B cell (primary cell): ENCODE results near the gene ADCY1.

Source experiments
- EZH2 ChIP-seq: IDR thresholded peaks from 2 replicates; pipeline ENCODE4 v1.6.1; 2012; ENCODE audit warnings: borderline replicate concordance, low read depth, mild to moderate bottlenecking, moderate library complexity, low read length; ENCODE audit not compliant: insufficient read depth, poor library complexity, severe bottlenecking
- TF ChIP-seq, protein P1 (sequence below): fragments of 200-600 bp; IDR thresholded peaks from one replicate; pipeline ENCODE4 v1.8.0; 2022; ENCODE audit warnings: antibody characterized with exemption, mild to moderate bottlenecking

DNA sequence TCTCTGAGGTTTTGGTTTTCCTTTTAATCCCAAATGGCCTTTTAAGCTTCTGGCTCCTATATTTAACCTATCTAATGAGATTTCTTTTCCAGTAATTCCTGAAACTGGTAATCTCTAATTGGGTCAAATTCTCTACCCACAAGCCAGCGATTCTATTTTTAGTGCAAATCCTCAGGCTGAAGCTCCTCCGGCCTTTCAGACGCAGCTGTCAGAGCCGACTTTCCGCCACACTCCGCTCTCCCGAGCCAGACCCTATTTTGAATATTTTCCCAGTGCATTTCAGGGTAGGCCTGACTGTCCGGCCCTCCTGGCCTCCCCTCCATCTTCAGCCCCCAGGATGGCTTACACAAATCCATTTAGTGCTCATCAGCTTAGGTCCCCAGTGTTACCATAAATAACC lies 9.7 kb upstream of the ADCY1 start:
- TF ChIP-seq, protein P1, sequence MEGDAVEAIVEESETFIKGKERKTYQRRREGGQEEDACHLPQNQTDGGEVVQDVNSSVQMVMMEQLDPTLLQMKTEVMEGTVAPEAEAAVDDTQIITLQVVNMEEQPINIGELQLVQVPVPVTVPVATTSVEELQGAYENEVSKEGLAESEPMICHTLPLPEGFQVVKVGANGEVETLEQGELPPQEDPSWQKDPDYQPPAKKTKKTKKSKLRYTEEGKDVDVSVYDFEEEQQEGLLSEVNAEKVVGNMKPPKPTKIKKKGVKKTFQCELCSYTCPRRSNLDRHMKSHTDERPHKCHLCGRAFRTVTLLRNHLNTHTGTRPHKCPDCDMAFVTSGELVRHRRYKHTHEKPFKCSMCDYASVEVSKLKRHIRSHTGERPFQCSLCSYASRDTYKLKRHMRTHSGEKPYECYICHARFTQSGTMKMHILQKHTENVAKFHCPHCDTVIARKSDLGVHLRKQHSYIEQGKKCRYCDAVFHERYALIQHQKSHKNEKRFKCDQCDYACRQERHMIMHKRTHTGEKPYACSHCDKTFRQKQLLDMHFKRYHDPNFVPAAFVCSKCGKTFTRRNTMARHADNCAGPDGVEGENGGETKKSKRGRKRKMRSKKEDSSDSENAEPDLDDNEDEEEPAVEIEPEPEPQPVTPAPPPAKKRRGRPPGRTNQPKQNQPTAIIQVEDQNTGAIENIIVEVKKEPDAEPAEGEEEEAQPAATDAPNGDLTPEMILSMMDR, result no peak
- TF ChIP-seq EZH2, result no peak
